ENCODE measurements around the gene RHBDD2. TPM values are rescaled to one million over a fixed set of nuclear protein-coding genes. Genes with fewer than 3 reads are reported as not detected.
"Not testable (repeated sequence)": the region's sequence is repeated elsewhere in the genome, so short reads cannot be mapped to it uniquely, and the experiment has no call there.

Gene RHBDD2
- polyA plus RNA-seq: 10 to 100 TPM; 32.9 to 36.0 TPM

DNA sequence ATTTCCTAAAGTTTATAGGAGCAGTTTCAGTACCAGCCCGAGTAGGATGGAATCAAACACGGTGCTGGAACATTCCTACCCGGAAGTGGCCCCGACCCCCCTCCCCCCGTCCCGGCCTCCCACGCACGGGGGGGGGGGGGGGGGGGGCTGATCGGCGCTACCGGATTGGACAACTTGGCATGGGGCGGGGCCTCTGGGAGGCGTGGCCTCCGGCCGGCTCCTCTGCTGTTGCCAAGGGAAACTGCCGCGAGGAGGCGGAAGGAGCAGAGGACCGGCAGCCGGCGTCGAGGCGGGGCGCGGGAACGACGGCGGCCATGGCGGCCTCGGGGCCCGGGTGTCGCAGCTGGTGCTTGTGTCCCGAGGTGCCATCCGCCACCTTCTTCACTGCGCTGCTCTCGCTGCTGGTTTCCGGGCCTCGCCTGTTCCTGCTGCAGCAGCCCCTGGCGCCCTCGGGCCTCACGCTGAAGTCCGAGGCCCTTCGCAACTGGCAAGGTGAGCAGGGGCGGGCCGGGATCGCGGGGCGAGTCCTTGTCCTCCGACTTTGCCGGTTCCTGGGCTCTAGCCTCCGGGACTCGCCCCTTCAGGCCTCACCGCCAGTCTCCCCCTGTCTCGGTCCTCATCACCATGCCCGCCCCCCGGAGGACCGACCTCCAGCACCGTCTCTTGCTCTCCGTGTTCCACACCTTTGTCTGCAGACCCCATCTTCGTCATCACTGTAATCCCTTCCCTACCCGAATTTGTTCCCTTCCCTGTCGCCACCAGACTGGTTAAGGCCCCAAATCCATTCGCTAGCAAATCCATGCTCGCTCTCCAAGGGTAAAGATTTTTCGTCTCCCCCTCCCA is at the start of gene RHBDD2:
Gene RHBDD2 (plus strand): TSS at position 266 of the 843 bp plus-strand sequence. CDS start 49 bp downstream, at position 315.
- peak within 1 kb of the TSS; percentile 69 to 93 for H3K4me3 ChIP-seq (ENCODE audit: low read depth in 1 of 2, low read length in 2 of 2)
- peaks cover 0 to 2% of the 10 kb centered on the region in 2 donors for H3K4me1 ChIP-seq (ENCODE audit: control insufficient read depth in 2 of 2, insufficient read depth in 2 of 2, low read length in 1 of 2)
- peaks cover 4 to 21% of the 10 kb centered on the region in 2 donors for H3K36me3 ChIP-seq (ENCODE audit: control insufficient read depth in 2 of 2, insufficient read depth in 2 of 2, low read length in 1 of 2)
- peak within 1 kb of the TSS; percentile 75 to 88 for H3K27ac ChIP-seq (ENCODE audit: low read depth in 2 of 2, low read length in 1 of 2)
- H3K9me3 ChIP-seq (ENCODE audit: control insufficient read depth in 2 of 2, insufficient read depth in 1 of 2, low read depth in 1 of 2, low read length in 1 of 2): no peaks in the 10 kb centered on the region
- H3K27me3 ChIP-seq (ENCODE audit: control insufficient read depth in 1 of 2, insufficient read depth in 2 of 2, low read length in 2 of 2): no peaks in the 10 kb centered on the region
- WGBS, 2 donors: 0 to 1% methylated on average over 34 to 64 of the region's 65 CpGs

DNA sequence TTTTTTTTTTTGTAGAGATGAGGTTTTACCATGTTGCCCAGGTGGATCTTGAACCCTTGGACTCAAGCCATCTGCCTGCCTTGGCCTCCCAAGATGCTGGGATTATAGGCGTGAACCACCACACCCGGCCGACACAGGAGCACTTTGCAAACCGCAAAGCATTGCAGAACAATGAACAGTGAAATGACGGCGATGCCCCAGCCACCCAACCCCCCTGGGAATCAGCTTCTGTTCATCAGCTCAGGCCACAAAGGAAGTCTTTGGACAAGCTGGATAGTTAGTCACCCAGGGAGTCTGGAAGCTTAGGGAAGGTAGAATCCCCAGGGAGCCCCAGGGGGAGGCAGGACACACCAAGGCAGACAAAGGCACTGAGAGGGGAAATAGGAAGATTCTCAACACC is 49.2 kb upstream of the RHBDD2 start:
- H3K4me1 ChIP-seq (ENCODE audit: control insufficient read depth in 2 of 2, insufficient read depth in 2 of 2, low read length in 1 of 2); H3K36me3 ChIP-seq (ENCODE audit: control insufficient read depth in 2 of 2, insufficient read depth in 2 of 2, low read length in 1 of 2): not testable (repeated sequence)

DNA sequence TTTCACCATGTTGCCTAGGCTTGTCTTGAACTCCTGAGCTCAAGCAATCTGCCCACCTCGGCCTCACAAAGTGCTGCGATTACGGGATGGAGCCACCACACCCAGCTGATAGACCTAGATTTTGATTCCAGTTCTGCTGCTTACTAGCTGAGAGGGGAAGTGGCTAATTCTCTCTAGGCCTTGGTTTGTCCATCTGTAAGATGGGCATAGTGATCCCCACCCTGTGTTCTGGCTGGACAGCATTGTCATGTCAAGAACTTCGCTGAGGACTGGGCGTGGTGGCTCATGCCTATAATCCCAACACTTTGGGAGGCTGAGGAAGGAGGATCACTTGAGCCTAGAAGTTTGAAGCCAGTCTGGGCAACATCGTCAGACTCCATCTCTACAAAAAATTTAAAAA is 47.9 kb upstream of the RHBDD2 start:
- Histone ChIP-seq H3K27ac (ENCODE audit: low read depth in 2 of 2, low read length in 1 of 2) (no peak overlapping the region), H3K4me3 (ENCODE audit: low read depth in 1 of 2, low read length in 2 of 2) (no peak overlapping the region), H3K4me1 (ENCODE audit: control insufficient read depth in 2 of 2, insufficient read depth in 2 of 2, low read length in 1 of 2) (no peaks in the 10 kb centered on the region), H3K27me3 (ENCODE audit: control insufficient read depth in 1 of 2, insufficient read depth in 2 of 2, low read length in 2 of 2) (no peaks in the 10 kb centered on the region), H3K9me3 (ENCODE audit: control insufficient read depth in 2 of 2, insufficient read depth in 1 of 2, low read depth in 1 of 2, low read length in 1 of 2) (no peaks in the 10 kb centered on the region), H3K36me3 (ENCODE audit: control insufficient read depth in 2 of 2, insufficient read depth in 2 of 2, low read length in 1 of 2) (no peaks in the 10 kb centered on the region)
- WGBS, 2 donors: 89 to 94% methylated on average over 6 of the region's 6 CpGs

More for the DNA sequence above, 49.2 kb upstream of the RHBDD2 start:
- H3K9me3 ChIP-seq (ENCODE audit: control insufficient read depth in 2 of 2, insufficient read depth in 1 of 2, low read depth in 1 of 2, low read length in 1 of 2); H3K27me3 ChIP-seq (ENCODE audit: control insufficient read depth in 1 of 2, insufficient read depth in 2 of 2, low read length in 2 of 2); H3K4me3 ChIP-seq (ENCODE audit: low read depth in 1 of 2, low read length in 2 of 2); H3K27ac ChIP-seq (ENCODE audit: low read depth in 2 of 2, low read length in 1 of 2): not testable (repeated sequence)
- 53 to 61% methylated on average over 6 of the region's 6 CpGs for WGBS, 2 donors

DNA sequence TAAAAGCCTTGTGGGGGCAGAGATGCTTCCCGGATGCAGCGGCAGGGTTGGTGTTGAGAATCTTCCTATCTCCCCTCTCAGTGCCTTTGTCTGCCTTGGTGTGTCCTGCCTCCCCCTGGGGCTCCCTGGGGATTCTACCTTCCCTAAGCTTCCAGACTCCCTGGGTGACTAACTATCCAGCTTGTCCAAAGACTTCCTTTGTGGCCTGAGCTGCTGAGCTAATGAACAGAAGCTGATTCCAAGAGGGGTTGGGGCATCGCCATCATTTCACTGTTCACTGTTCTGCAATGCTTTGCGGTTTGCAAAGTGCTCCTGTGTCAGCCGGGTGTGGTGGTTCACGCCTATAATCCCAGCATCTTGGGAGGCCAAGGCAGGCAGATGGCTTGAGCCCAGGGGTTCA is 45.2 kb upstream of the RHBDD2 start:
- 71 to 78% methylated on average over 6 of the region's 6 CpGs for WGBS, 2 donors
- H3K9me3 ChIP-seq (ENCODE audit: control insufficient read depth in 2 of 2, insufficient read depth in 1 of 2, low read depth in 1 of 2, low read length in 1 of 2); H3K36me3 ChIP-seq (ENCODE audit: control insufficient read depth in 2 of 2, insufficient read depth in 2 of 2, low read length in 1 of 2); H3K27me3 ChIP-seq (ENCODE audit: control insufficient read depth in 1 of 2, insufficient read depth in 2 of 2, low read length in 2 of 2); H3K27ac ChIP-seq (ENCODE audit: low read depth in 2 of 2, low read length in 1 of 2); H3K4me1 ChIP-seq (ENCODE audit: control insufficient read depth in 2 of 2, insufficient read depth in 2 of 2, low read length in 1 of 2); H3K4me3 ChIP-seq (ENCODE audit: low read depth in 1 of 2, low read length in 2 of 2): not testable (repeated sequence)

- H3K27me3 ChIP-seq (ENCODE audit: control insufficient read depth in 1 of 2, insufficient read depth in 2 of 2, low read length in 2 of 2): no peaks in the 10 kb centered on the region
- H3K4me1 ChIP-seq (ENCODE audit: control insufficient read depth in 2 of 2, insufficient read depth in 2 of 2, low read length in 1 of 2): no peaks in the 10 kb centered on the region
- WGBS, 2 donors: 89% methylated on average over 29 of the region's 29 CpGs
- no peak overlapping the region for H3K27ac ChIP-seq (ENCODE audit: low read depth in 2 of 2, low read length in 1 of 2)
- H3K36me3 ChIP-seq (ENCODE audit: control insufficient read depth in 2 of 2, insufficient read depth in 2 of 2, low read length in 1 of 2): no peaks in the 10 kb centered on the region
- no peak overlapping the region for H3K4me3 ChIP-seq (ENCODE audit: low read depth in 1 of 2, low read length in 2 of 2)
- no peaks in the 10 kb centered on the region for H3K9me3 ChIP-seq (ENCODE audit: control insufficient read depth in 2 of 2, insufficient read depth in 1 of 2, low read depth in 1 of 2, low read length in 1 of 2)
Observed at GRCh38 chr7:75835688-75836285, 43.0 kb upstream of the RHBDD2 start.

DNA sequence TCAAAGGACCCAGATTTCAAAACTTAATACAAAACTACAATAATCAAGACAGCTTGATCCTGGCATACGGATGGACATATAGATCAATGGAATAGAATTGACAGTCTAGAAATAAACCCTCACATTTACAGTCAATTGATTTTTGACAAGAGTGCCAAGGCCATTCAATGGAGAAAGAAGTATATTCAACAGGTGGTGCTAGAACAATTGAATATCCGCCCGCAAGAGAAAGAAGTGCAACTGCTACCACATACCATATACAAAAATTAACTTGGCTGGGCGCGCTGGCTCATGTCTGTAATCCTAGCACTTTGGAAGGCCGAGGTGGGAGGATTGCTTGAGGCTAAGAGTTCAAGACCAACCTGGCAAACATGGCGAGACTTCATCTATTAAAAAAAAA is 42.0 kb upstream of the RHBDD2 start:
- no peak overlapping the region for H3K27ac ChIP-seq (ENCODE audit: low read depth in 2 of 2, low read length in 1 of 2)
- H3K36me3 ChIP-seq (ENCODE audit: control insufficient read depth in 2 of 2, insufficient read depth in 2 of 2, low read length in 1 of 2): no peaks in the 10 kb centered on the region
- no peaks in the 10 kb centered on the region for H3K4me1 ChIP-seq (ENCODE audit: control insufficient read depth in 2 of 2, insufficient read depth in 2 of 2, low read length in 1 of 2)
- no peak overlapping the region for H3K4me3 ChIP-seq (ENCODE audit: low read depth in 1 of 2, low read length in 2 of 2)
- no peaks in the 10 kb centered on the region for H3K27me3 ChIP-seq (ENCODE audit: control insufficient read depth in 1 of 2, insufficient read depth in 2 of 2, low read length in 2 of 2)
- WGBS, 2 donors: 79 to 82% methylated on average over 7 of the region's 7 CpGs
- no peaks in the 10 kb centered on the region for H3K9me3 ChIP-seq (ENCODE audit: control insufficient read depth in 2 of 2, insufficient read depth in 1 of 2, low read depth in 1 of 2, low read length in 1 of 2)

DNA sequence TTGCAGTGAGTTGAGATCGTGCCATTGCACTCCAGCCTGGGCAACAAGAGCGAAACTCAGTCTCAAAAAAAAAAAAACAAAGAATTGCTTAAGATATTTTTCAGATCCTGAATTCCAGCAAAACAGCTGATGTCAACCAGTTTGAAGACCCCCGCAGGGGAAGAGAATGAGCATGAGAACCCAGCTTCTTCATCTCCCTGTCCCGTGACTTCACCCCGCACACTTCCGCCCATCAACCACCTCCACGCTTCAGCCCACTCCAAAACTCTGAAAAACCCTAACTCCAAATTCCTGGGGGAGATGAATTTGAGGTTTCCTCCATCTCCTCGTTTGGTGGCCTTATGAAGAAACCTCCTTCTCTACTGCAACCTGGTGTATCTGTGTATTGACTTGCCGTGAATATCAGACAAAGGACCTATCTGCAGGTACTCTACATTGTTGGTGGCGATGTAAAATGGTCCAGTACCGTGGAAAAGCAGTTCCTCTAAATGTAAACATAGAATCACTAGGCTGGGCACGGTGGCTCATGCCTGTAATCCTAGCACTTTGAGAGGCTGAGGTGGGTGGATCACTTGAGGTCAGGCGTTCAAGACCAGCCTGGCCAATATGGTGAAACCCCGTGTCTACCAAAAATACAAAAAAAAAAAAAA is 40.4 kb upstream of the RHBDD2 start:
- H3K4me3 ChIP-seq (ENCODE audit: low read depth in 1 of 2, low read length in 2 of 2); H3K27me3 ChIP-seq (ENCODE audit: control insufficient read depth in 1 of 2, insufficient read depth in 2 of 2, low read length in 2 of 2); H3K9me3 ChIP-seq (ENCODE audit: control insufficient read depth in 2 of 2, insufficient read depth in 1 of 2, low read depth in 1 of 2, low read length in 1 of 2); H3K4me1 ChIP-seq (ENCODE audit: control insufficient read depth in 2 of 2, insufficient read depth in 2 of 2, low read length in 1 of 2); H3K27ac ChIP-seq (ENCODE audit: low read depth in 2 of 2, low read length in 1 of 2); H3K36me3 ChIP-seq (ENCODE audit: control insufficient read depth in 2 of 2, insufficient read depth in 2 of 2, low read length in 1 of 2): not testable (repeated sequence)
- WGBS, 2 donors: 80 to 84% methylated on average over 14 of the region's 14 CpGs

GRCh38 chr7:75840029-75840428 is 38.8 kb upstream of the RHBDD2 start:
- H3K9me3 ChIP-seq (ENCODE audit: control insufficient read depth in 2 of 2, insufficient read depth in 1 of 2, low read depth in 1 of 2, low read length in 1 of 2): no peaks in the 10 kb centered on the region
- no peaks in the 10 kb centered on the region for H3K36me3 ChIP-seq (ENCODE audit: control insufficient read depth in 2 of 2, insufficient read depth in 2 of 2, low read length in 1 of 2)
- no peaks in the 10 kb centered on the region for H3K27me3 ChIP-seq (ENCODE audit: control insufficient read depth in 1 of 2, insufficient read depth in 2 of 2, low read length in 2 of 2)
- peaks cover 0 to 6% of the 10 kb centered on the region in 2 donors for H3K4me1 ChIP-seq (ENCODE audit: control insufficient read depth in 2 of 2, insufficient read depth in 2 of 2, low read length in 1 of 2)
- 90 to 95% methylated on average over 3 of the region's 3 CpGs for WGBS, 2 donors
- no peak overlapping the region for H3K27ac ChIP-seq (ENCODE audit: low read depth in 2 of 2, low read length in 1 of 2)
- no peak overlapping the region for H3K4me3 ChIP-seq (ENCODE audit: low read depth in 1 of 2, low read length in 2 of 2)

DNA sequence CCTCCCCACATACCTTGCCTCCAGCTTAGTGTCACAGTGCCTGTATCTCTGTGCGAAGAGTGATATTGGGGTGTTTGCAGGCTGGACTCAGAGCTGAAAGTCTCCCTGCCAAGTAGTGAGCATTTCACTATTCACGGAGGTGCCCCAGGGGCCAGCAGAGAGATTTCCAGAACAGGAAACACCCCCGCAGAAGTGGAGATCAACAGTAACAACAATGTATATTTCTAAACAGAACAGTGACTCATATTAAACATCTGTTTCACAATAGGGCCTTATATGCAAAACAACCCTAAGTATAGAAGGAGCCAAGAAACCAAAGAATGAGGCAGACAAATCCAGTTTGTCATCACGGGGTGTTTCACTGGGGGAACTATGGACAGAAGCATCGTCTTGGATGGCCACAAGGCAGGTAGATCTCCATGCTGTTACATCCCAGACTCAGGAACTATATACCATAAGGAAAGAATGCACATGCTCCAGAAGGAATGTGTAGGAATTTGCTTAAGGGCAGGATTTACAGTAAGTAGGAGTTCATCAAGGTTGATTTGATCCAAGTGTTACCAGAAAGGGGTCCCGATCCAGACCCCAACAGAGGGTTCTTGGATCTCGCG is 35.9 kb upstream of the RHBDD2 start:
- 28 to 42% methylated on average over 8 of the region's 8 CpGs for WGBS, 2 donors
- peak overlapping the region; percentile 72 to 77 for H3K27ac ChIP-seq (ENCODE audit: low read depth in 2 of 2, low read length in 1 of 2)
- H3K36me3 ChIP-seq (ENCODE audit: control insufficient read depth in 2 of 2, insufficient read depth in 2 of 2, low read length in 1 of 2): no peaks in the 10 kb centered on the region
- no peak overlapping the region for H3K4me3 ChIP-seq (ENCODE audit: low read depth in 1 of 2, low read length in 2 of 2)
- no peaks in the 10 kb centered on the region for H3K27me3 ChIP-seq (ENCODE audit: control insufficient read depth in 1 of 2, insufficient read depth in 2 of 2, low read length in 2 of 2)
- no peaks in the 10 kb centered on the region for H3K9me3 ChIP-seq (ENCODE audit: control insufficient read depth in 2 of 2, insufficient read depth in 1 of 2, low read depth in 1 of 2, low read length in 1 of 2)
- peaks cover 0 to 6% of the 10 kb centered on the region in 2 donors for H3K4me1 ChIP-seq (ENCODE audit: control insufficient read depth in 2 of 2, insufficient read depth in 2 of 2, low read length in 1 of 2)
